Measurements from ENCODE around the gene TMEM114. TPM values are rescaled to one million over a fixed set of nuclear protein-coding genes. Genes with fewer than 3 reads are reported as not detected.

TMEM114 gene
- total RNA-seq, 1 donor from 2014 or later: not detected

DNA sequence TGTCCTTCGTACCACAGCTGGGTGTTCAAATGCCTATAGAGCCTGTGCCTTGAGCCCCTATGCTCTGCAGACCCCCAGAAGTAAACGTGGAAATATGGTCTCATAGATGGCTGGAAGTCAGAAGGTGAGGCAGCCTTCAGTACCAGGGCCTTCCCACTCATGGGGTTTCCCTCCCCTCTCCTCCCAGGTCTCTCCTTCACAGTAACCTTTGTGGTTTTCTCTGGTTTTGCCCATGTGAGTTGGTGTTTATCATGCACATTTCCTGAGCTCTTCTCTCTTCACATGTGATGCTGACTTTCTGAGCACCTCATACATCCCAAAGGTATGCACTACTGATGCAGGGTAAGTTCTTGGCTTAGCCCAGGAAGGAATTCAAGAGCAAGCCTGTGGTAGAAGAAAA is 35.4 kb downstream of the TMEM114 start:
- intact Hi-C loops (cut with DNase I): no loop called here
- Histone ChIP-seq H3K4me1 (no peaks in the 10 kb centered on the region), H3K4me3 (no peak overlapping the region), H3K9me3 (no peaks in the 10 kb centered on the region), H3K27me3 (peaks cover 12% of the 10 kb centered on the region), H3K27ac (no peak overlapping the region), H3K36me3 (no peaks in the 10 kb centered on the region)
- DNase-seq (no peak), ATAC-seq (no peak)
- TF ChIP-seq, protein P1, sequence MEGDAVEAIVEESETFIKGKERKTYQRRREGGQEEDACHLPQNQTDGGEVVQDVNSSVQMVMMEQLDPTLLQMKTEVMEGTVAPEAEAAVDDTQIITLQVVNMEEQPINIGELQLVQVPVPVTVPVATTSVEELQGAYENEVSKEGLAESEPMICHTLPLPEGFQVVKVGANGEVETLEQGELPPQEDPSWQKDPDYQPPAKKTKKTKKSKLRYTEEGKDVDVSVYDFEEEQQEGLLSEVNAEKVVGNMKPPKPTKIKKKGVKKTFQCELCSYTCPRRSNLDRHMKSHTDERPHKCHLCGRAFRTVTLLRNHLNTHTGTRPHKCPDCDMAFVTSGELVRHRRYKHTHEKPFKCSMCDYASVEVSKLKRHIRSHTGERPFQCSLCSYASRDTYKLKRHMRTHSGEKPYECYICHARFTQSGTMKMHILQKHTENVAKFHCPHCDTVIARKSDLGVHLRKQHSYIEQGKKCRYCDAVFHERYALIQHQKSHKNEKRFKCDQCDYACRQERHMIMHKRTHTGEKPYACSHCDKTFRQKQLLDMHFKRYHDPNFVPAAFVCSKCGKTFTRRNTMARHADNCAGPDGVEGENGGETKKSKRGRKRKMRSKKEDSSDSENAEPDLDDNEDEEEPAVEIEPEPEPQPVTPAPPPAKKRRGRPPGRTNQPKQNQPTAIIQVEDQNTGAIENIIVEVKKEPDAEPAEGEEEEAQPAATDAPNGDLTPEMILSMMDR (IDR thresholded peaks at IDR 0.05): no peak

DNA sequence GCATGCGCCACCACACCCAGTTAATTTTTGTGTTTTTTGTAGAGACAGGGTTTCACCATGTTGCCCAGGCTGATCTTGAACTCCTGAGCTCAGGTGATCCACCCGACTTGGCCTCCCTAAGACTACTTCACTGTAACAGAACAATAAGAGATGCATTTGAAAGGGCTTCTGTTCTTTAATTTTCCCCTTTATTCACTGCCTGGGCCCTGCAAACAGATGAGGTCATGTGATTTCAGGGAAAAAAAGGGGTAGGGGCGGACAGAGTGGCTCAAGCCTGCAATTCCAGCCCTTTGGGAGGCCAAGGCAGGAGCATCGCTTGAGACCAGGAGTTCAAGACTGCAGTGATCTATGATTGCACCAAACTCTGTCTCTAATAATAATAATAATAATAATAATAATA is 36.3 kb downstream of the TMEM114 start:
- DNase-seq: no peak
- ATAC-seq: no peak
- H3K4me1 ChIP-seq: no peaks in the 10 kb centered on the region
- H3K4me3 ChIP-seq: no peak overlapping the region
- no peak overlapping the region for H3K27ac ChIP-seq
- intact Hi-C loops (cut with DNase I): no loop called here
- TF ChIP-seq, protein P1 (IDR thresholded peaks at IDR 0.05): no peak
- no peaks in the 10 kb centered on the region for H3K9me3 ChIP-seq
- H3K36me3 ChIP-seq: no peaks in the 10 kb centered on the region
- peaks cover 12% of the 10 kb centered on the region for H3K27me3 ChIP-seq

DNA sequence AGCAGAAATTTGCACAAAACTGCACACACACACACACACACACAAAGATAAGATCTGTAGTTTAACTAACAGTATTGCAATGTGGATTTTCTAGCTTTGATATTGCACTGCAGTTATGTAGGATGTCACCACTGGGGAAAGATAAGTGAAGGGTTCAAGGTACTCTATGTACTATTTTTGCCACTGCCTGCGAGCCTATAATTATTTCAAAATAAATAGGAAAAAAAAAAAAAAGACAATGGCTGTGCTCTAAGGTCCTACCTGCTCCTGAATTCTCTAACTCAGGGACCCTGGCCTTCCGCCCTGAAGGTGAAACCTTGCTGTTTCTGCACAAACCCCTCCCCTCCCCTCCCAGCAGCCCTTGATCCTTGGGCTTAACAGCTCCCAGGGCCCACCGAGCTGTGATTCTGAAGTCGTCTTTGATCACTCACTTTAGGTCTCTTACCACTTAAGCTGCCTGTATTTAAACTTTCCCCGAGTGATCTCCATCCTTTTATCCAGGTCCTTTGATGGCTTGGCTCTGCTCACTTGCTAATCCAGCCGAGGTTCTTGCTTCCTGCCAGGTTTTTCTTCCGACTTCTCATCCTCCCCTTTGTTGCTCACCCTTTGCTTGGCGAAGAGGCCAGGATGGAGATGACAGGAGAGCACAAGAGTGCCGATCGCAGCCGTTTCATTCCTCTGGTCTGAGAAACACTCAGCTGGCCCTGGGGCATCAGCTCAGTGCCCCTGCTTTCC is 37.7 kb downstream of the TMEM114 start:
- intact Hi-C loops (cut with DNase I): no loop called here
- DNase-seq (no peak), ATAC-seq (no peak)
- H3K36me3 ChIP-seq: no peaks in the 10 kb centered on the region
- H3K27me3 ChIP-seq: peaks cover 12% of the 10 kb centered on the region
- H3K4me1 ChIP-seq: no peaks in the 10 kb centered on the region
- no peak overlapping the region for H3K4me3 ChIP-seq
- no peak overlapping the region for H3K27ac ChIP-seq
- TF ChIP-seq, protein P1 (IDR thresholded peaks at IDR 0.05): no peak
- no peaks in the 10 kb centered on the region for H3K9me3 ChIP-seq

DNA sequence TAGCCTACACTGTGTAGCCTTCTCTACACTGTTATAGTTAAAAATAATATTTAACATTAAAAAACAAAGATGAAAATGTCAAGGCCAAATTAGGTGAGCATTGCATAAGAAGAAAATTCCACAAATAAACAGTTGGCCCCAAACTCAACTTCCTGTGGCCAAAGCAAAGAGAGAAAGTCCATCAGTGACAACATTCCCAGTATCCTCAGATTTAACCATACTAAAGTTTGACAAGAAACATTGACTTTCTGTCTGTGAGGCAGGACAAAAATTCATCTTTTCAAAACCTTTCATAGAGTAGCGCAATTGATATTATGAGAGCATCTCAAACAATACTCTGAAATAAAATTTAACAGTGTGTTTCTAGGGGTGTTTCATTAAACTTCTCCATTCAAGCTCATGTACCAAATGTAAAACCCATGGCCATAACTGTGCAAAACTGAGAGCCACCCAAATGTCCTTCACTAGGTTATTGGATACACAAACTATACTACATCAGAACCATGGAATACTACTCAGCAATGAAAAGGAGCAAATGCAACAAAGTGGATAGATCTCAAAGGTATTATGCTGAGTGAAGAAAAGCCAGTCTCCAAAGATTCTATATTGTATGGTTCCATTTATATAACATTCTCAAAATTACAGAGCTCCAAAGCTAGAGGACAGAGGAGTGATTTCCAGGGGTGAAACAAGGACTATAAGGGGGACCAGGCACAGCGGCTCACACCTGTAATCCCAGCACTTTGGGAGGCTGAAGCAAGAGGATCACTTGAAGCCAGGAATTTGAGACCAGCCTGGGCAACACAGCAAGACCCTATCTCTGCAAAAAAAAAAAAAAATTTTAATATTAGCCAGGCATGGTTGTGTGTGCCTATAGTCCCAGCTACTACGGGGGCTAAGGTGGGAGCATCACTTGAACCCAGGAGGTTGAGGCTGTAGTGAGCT is 38.7 kb downstream of the TMEM114 start:
- no peak overlapping the region for H3K4me3 ChIP-seq
- ATAC-seq (no peak), DNase-seq (no peak)
- H3K36me3 ChIP-seq: no peaks in the 10 kb centered on the region
- no peaks in the 10 kb centered on the region for H3K9me3 ChIP-seq
- peaks cover 12% of the 10 kb centered on the region for H3K27me3 ChIP-seq
- intact Hi-C loops (cut with DNase I): no loop called here
- H3K4me1 ChIP-seq: no peaks in the 10 kb centered on the region
- no peak overlapping the region for H3K27ac ChIP-seq
- TF ChIP-seq, protein P1 (IDR thresholded peaks at IDR 0.05): no peak

DNA sequence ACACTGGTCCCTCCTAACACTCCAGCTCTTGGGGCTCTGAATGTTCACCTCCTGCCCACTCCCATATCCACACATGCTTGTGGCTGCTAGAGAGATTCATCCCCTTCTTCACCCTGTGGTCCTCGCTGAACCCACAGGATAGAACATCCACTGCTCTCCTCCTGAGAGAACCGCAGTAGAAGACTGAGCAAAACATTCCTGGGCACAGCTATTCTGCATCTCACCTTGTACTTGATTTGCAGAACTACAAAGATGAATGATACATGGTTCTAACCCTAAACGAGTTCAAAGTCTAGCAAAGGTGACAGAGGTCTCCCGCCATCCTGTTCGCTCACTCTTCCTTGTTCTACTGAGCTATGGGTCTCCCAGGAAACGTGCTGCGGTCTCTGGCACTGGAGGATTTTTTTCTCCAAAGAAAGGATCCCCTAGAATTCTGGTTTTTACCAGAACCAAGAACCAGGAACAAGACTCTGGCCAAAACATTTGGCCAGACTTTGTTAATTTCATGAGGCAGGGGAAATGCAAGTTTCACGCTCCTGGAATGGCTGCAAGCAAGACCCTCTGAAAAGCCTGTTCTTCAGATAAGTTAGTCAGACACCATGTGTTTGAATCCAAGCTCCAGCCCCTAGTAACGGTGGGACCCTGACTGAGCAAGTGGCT is 39.5 kb downstream of the TMEM114 start:
- ATAC-seq (no peak), DNase-seq (no peak)
- peaks cover 8% of the 10 kb centered on the region for H3K27me3 ChIP-seq
- H3K4me3 ChIP-seq: no peak overlapping the region
- no peaks in the 10 kb centered on the region for H3K36me3 ChIP-seq
- intact Hi-C loops (cut with DNase I): no loop called here
- no peaks in the 10 kb centered on the region for H3K4me1 ChIP-seq
- H3K27ac ChIP-seq: no peak overlapping the region
- TF ChIP-seq, protein P1 (IDR thresholded peaks at IDR 0.05): no peak
- H3K9me3 ChIP-seq: no peaks in the 10 kb centered on the region
